ENCODE data around the gene LNX2. TPM values are rescaled to one million over a fixed set of nuclear protein-coding genes. Genes with fewer than 3 reads are reported as not detected.

The LNX2 gene
- polyA plus RNA-seq, 1 experiment: 4.6 TPM

DNA sequence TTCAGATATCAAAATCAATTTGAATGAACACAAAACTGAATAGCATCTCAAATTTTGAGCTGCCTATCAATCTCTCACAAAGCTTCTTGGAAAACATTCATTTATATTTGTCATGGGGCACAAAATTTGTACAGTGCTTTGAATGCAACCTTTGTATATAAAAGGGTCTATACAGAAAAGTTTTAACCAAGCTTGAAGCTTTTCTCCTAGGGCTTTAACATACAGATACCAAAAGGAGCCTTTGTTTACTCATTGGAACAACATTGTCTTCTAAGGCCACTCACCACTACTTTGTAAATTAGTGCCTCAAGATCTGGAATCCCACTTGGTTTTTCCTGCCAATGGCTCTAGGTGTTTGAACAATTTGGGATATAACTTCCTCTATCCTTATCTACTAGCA is 21.2 kb downstream of the LNX2 start:
- DNase-seq (ENCODE audit: low read depth): no peak
- H3K36me3 ChIP-seq (ENCODE audit: control insufficient read depth, insufficient read depth, low read length): no peaks in the 10 kb centered on the region
- POLR2A ChIA-PET: no interaction called here
- H3K27me3 ChIP-seq (ENCODE audit: control insufficient read depth, insufficient read depth, low read length): no peaks in the 10 kb centered on the region
- TF ChIP-seq CTCF (IDR thresholded peaks at IDR 0.05; ENCODE audit: insufficient read depth, low read depth, low read length): no peak
- no peak overlapping the region for H3K4me3 ChIP-seq (ENCODE audit: low read depth, low read length)
- CTCF ChIA-PET: interaction anchor here (1.0 to 1.8 kb wide), 3 partner anchors 23 to 66 kb away, joined by 3 to 5 read pairs (median 3); partner anchors contain the start of gene POLR1D

DNA sequence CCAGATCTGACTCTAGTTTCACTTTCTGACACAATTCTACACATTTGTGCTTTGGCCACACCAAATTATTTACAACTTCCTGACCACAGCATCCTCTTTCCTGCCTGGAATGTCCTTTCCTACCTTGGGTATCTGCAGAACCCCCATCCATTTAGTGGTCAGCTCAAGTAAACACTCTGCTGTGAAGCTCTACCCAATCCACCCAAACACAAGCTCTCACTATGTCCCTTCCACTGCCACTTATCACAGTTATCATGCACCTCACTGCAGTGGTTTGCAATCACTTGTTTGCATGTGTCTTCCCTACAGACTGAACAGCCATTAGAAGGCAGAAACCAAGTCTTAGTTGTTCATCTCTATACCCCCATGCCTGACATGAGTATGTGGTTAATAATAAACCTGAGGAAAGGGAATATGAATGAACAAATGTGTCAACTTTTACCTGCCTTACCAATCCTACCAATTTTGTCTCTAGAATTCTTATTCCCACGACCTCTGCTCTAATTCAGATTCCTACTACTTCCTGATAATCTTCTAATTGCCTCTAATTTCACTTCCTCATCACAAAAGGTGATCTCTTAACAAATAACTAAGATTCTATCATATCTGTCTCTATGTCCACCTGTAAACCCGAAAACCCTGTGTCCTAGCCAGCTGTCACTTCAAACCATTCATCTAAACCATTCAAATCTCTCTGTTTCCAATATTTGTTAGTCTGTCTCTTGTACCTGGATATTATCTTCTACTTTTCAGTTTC is 25.1 kb downstream of the LNX2 start:
- CTCF ChIA-PET: interaction anchor here (0.6 to 1.5 kb wide), 2 partner anchors 62 to 1279 kb away, joined by 3 read pairs; no protein-coding TSS in a partner anchor
- Histone ChIP-seq H3K4me3 (ENCODE audit: low read depth, low read length) (no peak overlapping the region), H3K36me3 (ENCODE audit: control insufficient read depth, insufficient read depth, low read length) (no peaks in the 10 kb centered on the region), H3K27me3 (ENCODE audit: control insufficient read depth, insufficient read depth, low read length) (no peaks in the 10 kb centered on the region)
- POLR2A ChIA-PET: no interaction called here
- no peak for TF ChIP-seq CTCF (IDR thresholded peaks at IDR 0.05; ENCODE audit: insufficient read depth, low read depth, low read length)
- no peak for DNase-seq (ENCODE audit: low read depth)

GRCh38 chr13:27593267-27593666 is 27.1 kb downstream of the LNX2 start:
- CTCF ChIA-PET: no interaction called here
- POLR2A ChIA-PET: no interaction called here
- H3K36me3 ChIP-seq (ENCODE audit: control insufficient read depth, insufficient read depth, low read length): no peaks in the 10 kb centered on the region
- DNase-seq (ENCODE audit: low read depth): no peak
- H3K27me3 ChIP-seq (ENCODE audit: control insufficient read depth, insufficient read depth, low read length): no peaks in the 10 kb centered on the region
- TF ChIP-seq CTCF (IDR thresholded peaks at IDR 0.05; ENCODE audit: insufficient read depth, low read depth, low read length): no peak
- H3K4me3 ChIP-seq (ENCODE audit: low read depth, low read length): no peak overlapping the region

- ChIA-PET POLR2A (no interaction called here), CTCF (no interaction called here)
- Histone ChIP-seq H3K36me3 (ENCODE audit: control insufficient read depth, insufficient read depth, low read length) (no peaks in the 10 kb centered on the region), H3K27me3 (ENCODE audit: control insufficient read depth, insufficient read depth, low read length) (no peaks in the 10 kb centered on the region), H3K4me3 (ENCODE audit: low read depth, low read length) (no peak overlapping the region)
- no peak for DNase-seq (ENCODE audit: low read depth)
- TF ChIP-seq CTCF (IDR thresholded peaks at IDR 0.05; ENCODE audit: insufficient read depth, low read depth, low read length): no peak
Measured at GRCh38 chr13:27592865-27593264, 27.5 kb downstream of the LNX2 start.

DNA sequence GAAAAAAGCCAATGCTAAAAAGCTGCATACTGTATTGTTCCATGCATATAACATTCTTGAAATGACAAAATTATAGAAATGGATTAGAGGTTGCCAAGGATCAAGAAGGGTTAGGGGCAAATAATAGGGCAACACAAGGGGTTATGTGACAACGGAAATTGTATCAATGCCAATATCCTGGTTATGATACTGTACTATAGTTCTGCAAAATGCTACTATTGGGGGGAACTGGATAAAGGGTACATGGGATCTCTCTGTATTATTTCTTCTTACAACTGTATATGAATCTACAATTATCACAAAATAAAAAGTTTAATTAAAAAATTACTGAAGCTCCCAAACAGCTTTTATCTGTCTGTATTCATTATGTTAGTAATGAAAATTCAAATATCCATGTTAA is 31.9 kb downstream of the LNX2 start:
- Histone ChIP-seq H3K27me3 (ENCODE audit: control insufficient read depth, insufficient read depth, low read length) (no peaks in the 10 kb centered on the region), H3K36me3 (ENCODE audit: control insufficient read depth, insufficient read depth, low read length) (no peaks in the 10 kb centered on the region), H3K4me3 (ENCODE audit: low read depth, low read length) (no peak overlapping the region)
- POLR2A ChIA-PET: no interaction called here
- CTCF ChIA-PET: no interaction called here
- no peak for DNase-seq (ENCODE audit: low read depth)
- no peak for TF ChIP-seq CTCF (IDR thresholded peaks at IDR 0.05; ENCODE audit: insufficient read depth, low read depth, low read length)

All from BJ (cell line).